HG03139 (cell line): Measurements from ENCODE around the gene CERS6.
"Not testable (repeated sequence)": the region's sequence is repeated elsewhere in the genome, so short reads cannot be mapped to it uniquely, and the experiment has no call there.

Source experiments
- ATAC-seq: cut with Tn5 transposase; IDR thresholded peaks from one replicate; pipeline ENCODE4 v1.9.1; 2021; ENCODE audit not compliant: unreplicated experiment

CERS6 gene

GRCh38 chr2:168753765-168754329 lies 297.8 kb downstream of the CERS6 start:
- ATAC-seq: no peak

- ATAC-seq: no peak
Measured at GRCh38 chr2:168757223-168757622, 301.2 kb downstream of the CERS6 start.

GRCh38 chr2:168758970-168759820 lies 303.1 kb downstream of the CERS6 start:
- ATAC-seq: peak; percentile 63

- no peak for ATAC-seq
Measured at GRCh38 chr2:168765401-168765800, 309.3 kb downstream of the CERS6 start.

- ATAC-seq: no peak
Measured at GRCh38 chr2:168766600-168766999, 310.5 kb downstream of the CERS6 start.

- no peak for ATAC-seq
Measured at GRCh38 chr2:168767258-168767657, 311.2 kb downstream of the CERS6 start.

GRCh38 chr2:168768357-168768756 lies 312.3 kb downstream of the CERS6 start:
- not testable (repeated sequence) for ATAC-seq

- ATAC-seq: no peak
Measured at GRCh38 chr2:168770796-168771195, 314.7 kb downstream of the CERS6 start.

- no peak for ATAC-seq
Measured at GRCh38 chr2:168772704-168773103, 316.6 kb downstream of the CERS6 start.

GRCh38 chr2:168773128-168773527 lies 317.1 kb downstream of the CERS6 start:
- no peak for ATAC-seq

GRCh38 chr2:168773719-168774521 lies 317.8 kb downstream of the CERS6 start:
- ATAC-seq: no peak

- ATAC-seq: no peak
Measured at GRCh38 chr2:168775837-168776236, 319.8 kb downstream of the CERS6 start.

- no peak for ATAC-seq
Measured at GRCh38 chr2:168780669-168781071, 324.6 kb downstream of the CERS6 start.

GRCh38 chr2:168781191-168781817 lies 325.2 kb downstream of the CERS6 start:
- ATAC-seq: no peak

- ATAC-seq: no peak
Measured at GRCh38 chr2:168782271-168782670, 326.2 kb downstream of the CERS6 start.

GRCh38 chr2:168784993-168785392 lies 328.9 kb downstream of the CERS6 start:
- no peak for ATAC-seq

- ATAC-seq: no peak
Measured at GRCh38 chr2:168787098-168787781, 331.2 kb downstream of the CERS6 start.

GRCh38 chr2:168787782-168788376 lies 331.8 kb downstream of the CERS6 start:
- no peak for ATAC-seq

- no peak for ATAC-seq
Measured at GRCh38 chr2:168789776-168790175, 333.7 kb downstream of the CERS6 start.

- ATAC-seq: no peak
Measured at GRCh38 chr2:168790226-168790902, 334.3 kb downstream of the CERS6 start.
